GM10847 (cell line): Measurements from ENCODE around the gene PLCL1.

ENCODE experiments used
- POLR2A ChIP-seq: IDR thresholded peaks from 2 replicates; pipeline ENCODE4 v1.6.1; 2011; ENCODE audit not compliant: insufficient read length; ENCODE audit errors: extremely low read depth

Gene PLCL1

DNA sequence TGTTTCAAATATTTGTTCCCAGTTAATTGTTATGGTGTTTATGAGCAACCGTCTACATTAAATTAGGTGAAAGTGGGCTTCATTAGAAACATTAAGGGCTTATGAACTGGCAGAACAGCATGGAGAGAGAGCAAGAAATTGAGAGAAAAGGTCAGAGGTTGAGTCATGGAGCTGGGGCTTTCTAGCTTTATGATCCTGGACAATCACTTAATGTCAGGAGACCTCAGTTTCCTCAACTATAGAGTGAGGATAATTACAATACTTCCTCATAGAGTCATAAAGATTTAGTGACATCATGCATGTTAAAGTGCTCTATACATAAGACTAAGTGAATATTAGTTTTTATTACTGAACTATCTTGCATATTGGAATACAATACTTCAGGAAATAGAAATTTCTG is 83.9 kb downstream of the PLCL1 start:
- no peak for TF ChIP-seq POLR2A

DNA sequence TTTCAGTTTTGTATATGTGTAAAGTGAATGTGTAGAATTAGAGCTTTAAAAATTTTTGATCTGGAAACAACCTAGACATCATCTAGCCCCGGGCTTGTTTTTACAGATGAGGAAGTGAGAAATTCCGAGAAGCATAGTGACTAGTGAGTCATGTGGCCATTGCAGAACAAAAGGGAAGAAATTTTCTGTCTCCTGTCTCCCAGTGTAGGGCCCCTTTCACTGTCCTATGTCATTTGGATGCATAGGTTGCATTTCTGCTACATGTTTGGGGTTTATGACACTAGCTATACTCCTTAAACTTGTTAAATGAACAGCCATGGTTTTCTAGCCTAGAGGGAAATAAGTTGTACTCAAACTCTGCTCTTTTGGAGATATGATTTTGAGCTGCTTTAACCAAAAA is 84.6 kb downstream of the PLCL1 start:
- no peak for TF ChIP-seq POLR2A

DNA sequence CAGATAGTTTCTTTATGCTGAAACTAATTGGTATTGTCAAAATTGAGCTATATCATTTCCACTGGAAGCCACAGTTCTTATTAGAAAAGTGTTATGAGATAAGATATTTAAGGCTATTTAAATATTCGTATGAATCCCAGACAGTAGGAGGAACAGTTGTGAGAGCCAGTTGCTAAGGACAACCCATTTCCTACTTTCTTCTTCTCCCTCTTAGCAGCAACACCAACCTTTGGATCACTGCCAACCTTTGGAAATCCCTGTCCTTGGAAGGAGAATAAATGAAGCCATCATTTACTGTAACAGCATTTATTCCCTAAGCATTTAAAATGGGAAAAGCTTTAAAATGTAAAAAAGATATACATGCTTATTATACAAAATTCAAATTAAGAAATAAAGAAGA is 85.8 kb downstream of the PLCL1 start:
- TF ChIP-seq POLR2A, result no peak

DNA sequence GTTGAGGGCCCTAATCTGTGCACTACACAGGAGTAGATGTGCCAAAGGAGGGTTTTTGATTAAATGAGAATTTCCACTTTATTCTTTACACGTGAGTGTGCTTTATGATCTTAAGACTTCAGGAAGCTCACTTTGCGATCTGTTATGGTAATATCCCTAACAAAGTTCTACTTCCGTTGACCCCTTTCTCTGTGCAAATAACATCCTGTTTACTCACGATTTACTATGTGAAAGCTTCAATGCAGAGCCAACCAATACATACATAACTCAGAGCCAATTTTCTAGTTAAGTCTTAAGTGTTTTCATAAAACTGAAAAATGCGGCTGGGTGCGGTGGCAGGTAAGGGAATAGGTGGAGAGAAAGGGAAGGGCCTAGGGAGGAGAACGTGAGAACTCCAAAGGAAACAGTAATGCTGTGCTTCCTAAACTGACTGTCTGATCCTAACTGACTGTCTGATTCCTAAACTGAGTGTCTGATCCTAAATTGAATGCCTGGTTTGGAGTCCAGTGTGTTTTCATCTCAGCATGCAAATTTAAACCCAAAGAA is 87.6 kb downstream of the PLCL1 start:
- TF ChIP-seq POLR2A, result no peak

DNA sequence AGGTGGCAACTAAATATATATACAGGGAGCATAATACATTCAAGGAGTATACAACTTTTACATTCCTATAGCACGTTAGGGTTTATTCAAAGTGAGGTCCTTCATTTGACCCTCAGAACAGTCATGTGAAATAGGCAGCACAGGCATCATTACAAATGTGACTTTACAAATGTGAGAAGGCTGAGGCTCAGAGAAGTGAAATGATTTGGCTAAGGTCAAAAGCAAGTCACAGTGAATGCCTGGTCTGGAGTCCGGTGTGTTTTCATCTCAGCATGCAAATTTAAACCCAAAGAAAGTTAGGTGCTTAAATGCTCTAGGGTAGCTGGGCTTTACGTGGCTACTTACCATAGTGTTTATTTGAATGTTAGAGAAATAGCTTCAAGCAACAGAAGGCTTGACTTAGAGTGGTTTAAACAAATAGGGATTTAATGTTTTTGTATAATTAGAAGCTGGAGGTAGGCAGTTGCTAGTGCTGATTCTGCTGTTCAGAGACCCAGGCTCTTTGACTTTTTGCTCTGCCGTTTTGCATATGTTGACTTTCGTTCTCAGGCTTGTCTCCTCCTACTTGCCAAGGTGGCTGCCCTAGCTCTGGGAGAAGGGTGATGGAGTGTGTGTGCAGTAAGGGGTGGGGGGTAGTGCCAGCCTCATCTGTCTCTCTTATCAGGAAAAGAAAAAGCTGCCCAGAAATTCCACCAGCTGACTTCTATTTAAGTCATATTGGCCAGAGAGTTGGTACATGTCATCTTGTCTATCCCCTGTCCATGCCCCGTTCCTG is 89.2 kb downstream of the PLCL1 start:
- TF ChIP-seq POLR2A, result no peak

DNA sequence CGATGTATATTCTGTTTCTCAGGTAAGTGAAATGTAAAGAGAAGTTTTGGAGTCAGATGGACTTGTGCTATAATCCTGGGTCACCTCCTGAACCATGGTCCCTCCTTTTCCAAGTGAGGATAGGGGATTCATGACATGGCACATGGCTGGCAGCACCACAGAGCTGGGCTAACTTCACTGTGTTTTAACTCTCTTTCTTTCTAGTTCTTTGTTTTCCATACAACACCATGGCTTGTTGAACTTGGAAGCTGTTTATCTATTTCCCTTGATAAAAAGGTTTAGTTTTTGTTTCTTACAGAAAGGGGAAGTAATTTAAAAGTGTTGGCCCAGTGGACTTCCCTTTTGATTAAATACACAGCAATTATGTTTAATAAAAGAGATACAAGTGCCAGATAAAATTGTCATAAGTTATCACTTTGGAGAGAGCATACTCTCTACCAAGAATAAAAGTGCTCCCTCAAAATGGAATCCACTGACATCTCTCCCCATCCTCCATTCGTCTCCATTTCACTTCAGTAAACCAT is 90.4 kb downstream of the PLCL1 start:
- TF ChIP-seq POLR2A, result no peak

DNA sequence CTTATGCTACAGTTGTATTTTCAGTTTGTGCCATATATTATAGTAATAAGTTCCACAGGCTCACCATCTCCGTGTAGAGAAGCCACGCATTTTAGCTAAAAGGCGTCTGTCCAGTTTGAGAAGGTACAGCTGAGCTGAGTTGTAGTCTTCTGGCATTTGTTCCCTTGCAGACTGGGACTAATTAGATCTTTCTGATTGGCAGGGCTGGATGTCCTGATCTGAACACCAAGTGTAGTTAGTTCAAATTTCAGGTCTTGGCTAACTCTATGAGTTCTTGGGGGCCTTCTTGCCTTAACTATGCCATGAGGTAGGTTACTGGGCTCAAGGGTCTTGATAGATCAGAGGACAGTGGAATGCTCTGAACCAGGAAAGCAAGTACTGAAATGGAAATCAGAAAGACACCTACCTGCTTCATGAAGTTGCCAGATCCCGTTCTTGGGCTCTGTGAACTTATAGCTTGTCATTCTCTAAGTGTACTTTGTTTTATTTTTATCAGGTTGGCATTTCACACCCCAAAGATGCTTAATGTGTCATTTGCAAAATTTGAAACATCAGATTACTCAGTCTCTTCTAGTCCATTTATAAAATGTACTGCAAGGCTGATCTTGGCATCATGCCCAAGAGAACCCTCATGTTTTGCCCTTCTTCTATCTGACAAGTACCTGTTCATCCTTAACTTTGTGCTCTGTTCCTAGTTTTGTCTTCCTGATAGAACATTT is 93.7 kb downstream of the PLCL1 start:
- no peak for TF ChIP-seq POLR2A

DNA sequence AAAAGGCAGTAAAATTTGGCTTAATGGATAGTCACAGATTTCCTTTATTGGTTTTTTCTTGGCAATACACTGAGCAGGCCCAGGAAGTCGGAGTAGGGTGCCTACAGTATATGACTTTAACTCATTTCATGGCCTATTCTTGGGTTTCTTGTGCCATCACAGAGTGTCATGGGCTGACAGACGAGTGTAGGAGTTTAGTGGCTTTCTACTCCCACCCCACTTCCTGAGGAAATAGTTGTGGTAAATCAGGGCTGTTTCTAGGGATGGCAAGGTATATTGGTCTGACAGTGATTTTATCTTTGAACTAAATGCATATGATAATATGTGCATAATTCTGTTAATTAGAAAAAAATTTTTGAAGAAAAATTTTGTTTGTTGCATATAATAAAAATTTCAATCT is 100.1 kb downstream of the PLCL1 start:
- TF ChIP-seq POLR2A, result no peak

DNA sequence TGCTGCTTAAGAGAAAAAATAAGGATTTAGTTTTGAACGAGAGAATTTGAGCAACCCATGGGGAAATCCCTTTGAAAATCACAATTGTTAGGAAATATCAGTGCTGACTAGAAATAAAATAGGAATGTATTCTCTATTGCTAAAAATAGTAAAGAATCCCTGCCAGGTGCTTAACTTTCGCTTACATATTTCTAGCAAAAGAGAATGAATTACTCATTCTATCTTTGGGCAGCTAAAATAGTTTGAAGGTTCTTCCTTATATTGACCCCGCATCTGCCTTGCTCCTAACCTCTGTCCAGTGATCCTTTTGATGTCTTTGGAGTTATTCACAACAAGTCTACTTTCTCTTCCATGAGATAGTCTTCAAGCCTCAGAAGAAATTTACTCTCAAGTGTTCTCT is 103.8 kb downstream of the PLCL1 start:
- no peak for TF ChIP-seq POLR2A

DNA sequence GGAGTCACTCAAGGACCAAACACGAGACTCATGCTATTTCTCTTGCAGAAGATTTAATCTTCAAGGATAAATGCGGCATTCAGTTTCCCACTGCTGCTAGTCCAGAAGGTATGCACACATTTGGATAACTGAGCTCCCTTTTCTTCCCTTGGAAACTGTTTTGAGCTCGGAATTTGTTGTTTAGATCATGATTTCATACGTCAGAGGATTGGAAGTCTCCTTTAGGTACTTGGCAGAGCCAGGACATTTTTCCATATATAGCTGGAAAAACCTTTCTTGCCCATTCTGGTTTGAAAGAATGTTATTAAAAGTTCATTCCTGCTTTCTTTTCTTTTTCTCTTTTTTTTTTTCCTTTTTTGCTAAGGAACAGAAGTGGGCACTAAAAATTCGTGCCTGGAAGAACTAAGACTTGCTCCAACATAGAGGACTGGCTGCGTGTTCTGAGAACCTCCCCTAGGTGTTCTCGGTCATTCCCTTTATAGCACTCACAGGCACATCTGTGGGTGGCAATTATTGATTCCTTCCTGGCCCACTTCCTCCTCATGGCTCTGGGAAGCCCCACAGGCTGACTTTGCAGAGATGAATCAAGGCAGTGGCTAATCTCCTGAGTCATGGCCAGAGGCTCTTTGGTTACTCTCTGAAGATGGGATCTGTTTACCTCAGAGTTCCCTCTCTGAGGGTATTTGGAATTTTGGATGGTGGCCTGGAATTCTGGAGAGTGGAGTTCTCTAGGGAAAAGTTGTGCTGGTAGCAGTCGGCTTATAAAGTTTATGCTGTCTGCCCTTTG is 104.8 kb downstream of the PLCL1 start:
- TF ChIP-seq POLR2A, result no peak

DNA sequence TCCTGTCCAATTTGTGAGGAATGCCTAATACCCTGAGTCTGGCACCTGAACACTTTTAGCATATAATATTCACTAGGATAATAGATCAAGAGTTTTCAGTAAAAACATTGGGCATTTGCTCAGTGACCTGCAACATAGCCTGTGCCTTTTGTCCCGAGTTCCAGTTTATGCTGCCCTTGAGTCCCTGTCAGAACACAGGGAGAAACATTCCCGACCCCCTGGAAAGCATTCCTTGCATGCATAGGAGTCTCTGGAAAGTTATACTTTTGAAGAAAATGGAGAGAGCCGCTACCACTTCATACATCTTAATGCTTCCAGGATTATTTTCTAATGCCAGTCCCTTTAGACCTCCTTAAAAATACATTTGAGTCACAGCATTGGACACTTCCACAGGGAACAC is 107.3 kb downstream of the PLCL1 start:
- no peak for TF ChIP-seq POLR2A

DNA sequence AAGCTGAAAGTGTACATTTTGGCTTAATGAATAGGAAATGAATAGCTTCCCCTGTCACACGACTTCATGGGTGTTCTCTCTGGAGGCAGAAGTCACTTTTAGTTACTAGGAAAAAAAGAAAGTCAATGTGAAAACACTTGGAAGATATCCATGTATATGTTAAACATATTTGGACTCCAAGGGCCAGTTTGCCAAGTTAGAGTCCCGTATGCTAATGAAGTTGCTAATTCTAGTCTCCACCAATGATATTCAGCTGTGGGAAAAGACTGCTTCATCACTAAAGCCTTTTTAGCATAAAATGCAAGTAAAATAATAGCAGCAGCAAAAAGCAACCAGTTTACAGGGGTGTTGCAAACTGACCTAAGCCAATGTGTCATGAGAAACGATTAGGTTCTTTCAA is 108.7 kb downstream of the PLCL1 start:
- no peak for TF ChIP-seq POLR2A

DNA sequence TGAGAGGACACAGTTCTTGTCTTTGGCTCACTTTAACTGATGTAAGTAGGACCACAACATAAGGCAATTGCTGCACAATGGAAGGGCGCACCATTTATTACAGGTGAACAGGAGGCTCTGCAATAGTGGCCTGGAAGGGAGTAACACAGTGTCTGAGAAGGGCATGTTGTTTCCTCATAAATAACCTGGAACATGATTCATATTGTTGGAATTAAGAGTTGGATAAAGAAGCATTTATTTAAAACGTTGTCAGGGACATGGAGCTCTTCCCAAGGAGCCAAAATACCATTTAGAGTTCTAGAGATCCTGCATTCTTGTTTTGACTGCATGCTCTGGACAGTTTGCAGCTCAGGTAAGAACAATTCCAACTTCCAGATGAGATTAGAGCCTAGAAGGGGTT is 110.4 kb downstream of the PLCL1 start:
- TF ChIP-seq POLR2A, result no peak

DNA sequence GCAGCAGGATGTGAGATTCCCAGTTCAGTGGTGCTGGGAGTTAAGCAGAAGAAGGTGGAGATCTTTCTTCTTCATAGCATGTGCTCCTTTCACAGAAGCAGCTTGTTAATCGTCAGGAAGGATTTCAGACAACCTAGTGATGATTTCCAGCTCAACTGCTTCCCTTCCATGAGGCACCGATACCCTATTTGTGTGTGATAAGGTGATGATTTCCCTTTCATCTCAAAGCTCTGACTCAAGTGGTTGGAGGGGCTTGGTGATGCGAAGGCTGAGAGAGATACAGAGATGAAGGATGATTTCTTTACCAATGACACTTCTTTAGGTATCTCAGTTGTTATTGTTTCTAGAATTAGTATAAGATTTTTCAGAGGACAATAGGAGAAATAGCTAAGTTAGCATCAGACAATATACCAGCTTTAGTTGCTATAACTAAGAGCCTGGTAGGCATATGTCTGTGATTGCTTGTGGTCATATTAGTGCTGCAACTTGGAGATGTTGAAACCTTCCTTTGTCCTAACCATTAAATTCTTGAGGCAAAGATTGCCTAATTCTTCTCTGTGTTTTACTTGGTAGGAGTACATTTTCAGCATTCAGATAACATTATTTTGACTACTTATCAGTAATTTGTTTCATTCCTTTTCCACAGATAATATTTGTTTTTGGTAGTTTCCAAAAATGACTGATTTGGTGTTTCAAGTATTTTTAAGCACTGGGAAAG is 111.3 kb downstream of the PLCL1 start:
- TF ChIP-seq POLR2A, result no peak

DNA sequence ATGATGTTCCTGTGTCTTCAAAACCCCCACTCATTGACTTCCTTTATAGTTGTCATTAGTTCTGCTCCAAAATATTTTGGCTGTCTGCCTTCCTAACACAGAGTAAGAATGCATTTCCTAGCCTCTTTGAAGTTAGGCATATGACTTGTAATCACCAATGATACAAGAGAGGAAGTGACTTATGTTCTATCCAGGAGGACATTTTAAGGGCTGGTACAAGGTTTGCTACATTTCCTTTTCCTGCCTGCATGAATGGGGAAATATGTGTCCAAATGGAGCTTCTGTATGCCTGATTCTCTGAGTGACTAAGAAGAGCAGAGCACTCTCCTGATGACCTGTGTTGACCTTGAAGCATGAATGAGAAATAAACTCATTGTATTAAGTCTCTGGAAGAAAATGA is 115.1 kb downstream of the PLCL1 start:
- TF ChIP-seq POLR2A, result no peak
